Right lobe of liver (tissue), 6 donors: ENCODE data around the gene THAP4. TPM values are rescaled to one million over a fixed set of nuclear protein-coding genes. Genes with fewer than 3 reads are reported as not detected.
A peak's percentile ranks its signal among the peaks of the same experiment; 100 is the strongest.

Source experiments
- ATAC-seq, 4 donors: fragments of 200-7000 bp; cut with Tn5 transposase; one replicate each; pipeline ENCODE4 v1.9.1; 2020; ENCODE audit warnings: mild to moderate bottlenecking in 4 of 4, moderate library complexity in 4 of 4
- DNase-seq, 3 donors: peaks; one replicate each; pipeline ENCODE4 v3.0.0-alpha.2; 2020
- H3K27ac ChIP-seq, 3 donors: fragments of 200-600 bp; one replicate each; pipeline ENCODE4 v1.8.0; 2022
- H3K27me3 ChIP-seq, 2 donors: fragments of 200-600 bp; one replicate each; pipeline ENCODE4 v1.8.0; 2022
- H3K36me3 ChIP-seq, 4 donors: fragments of 200-600 bp; sonication (generic) in 1 of 4; one replicate each; pipeline versions ENCODE4 v1.5.1 to v1.8.0; 2017 to 2022; ENCODE audit warnings: control low read depth in 1 of 4
- H3K4me1 ChIP-seq, 4 donors: fragments of 200-600 bp; sonication (generic) in 1 of 4; one replicate each; pipeline versions ENCODE4 v1.5.1 to v1.8.0; 2017 to 2022; ENCODE audit warnings: control low read depth in 1 of 4
- H3K4me3 ChIP-seq, 3 donors: fragments of 200-600 bp; one replicate each; pipeline ENCODE4 v1.8.0; 2022
- H3K9me3 ChIP-seq, 4 donors: fragments of 200-600 bp; sonication (generic) in 1 of 4; one replicate each; pipeline versions ENCODE4 v1.5.1 to v1.8.0; 2017 to 2022; ENCODE audit warnings: control low read depth in 1 of 4
- CTCF ChIP-seq, 4 donors: fragments of 200-600 bp in 3 of 4; fragments of 450-650 bp in 1 of 4; IDR thresholded peaks; one replicate each; pipeline versions ENCODE4 v1.5.1 to v1.8.0; 2016 to 2022; ENCODE audit warnings: antibody characterized with exemption in 4 of 4, mild to moderate bottlenecking in 2 of 4
- POLR2A ChIP-seq: fragments of 450-650 bp; IDR thresholded peaks from one replicate; pipeline ENCODE4 v1.6.1; 2017; ENCODE audit warnings: antibody characterized with exemption, mild to moderate bottlenecking
- WGBS: methylation state at CpG from one replicate; pipeline ENCODE4 v1.1.6; 2018; ENCODE audit warnings: low coverage, low lambda C conversion rate; ENCODE audit not compliant: insufficient coverage; ENCODE audit errors: missing lambda C conversion rate; 5-methylcytosine and 5-hydroxymethylcytosine counted together
- intact Hi-C, 2 donors: fragments of 100-400 bp; cut with DNase I; formaldehyde crosslinking; loops; one replicate each; pipeline versions ENCODE4 v1.11.2 to v1.14.1; 2022
- total RNA-seq, 6 experiments: library from RNA; depleted of rRNA in 2 of 6; stranded (reverse); fragments of >200 nt in 2 of 6; fragmentation: NEBNext Ultra II Directional in 3 of 6; extraction: Animal tissue kit (Norgen Biotek cat#: 25700) in 3 of 6; gene quantifications; one replicate each; pipeline versions ENCODE4 v1.1.0 to v1.2.4, GENCODE V29; 2016 to 2023
- donor health status: DM: no; HTN: yes; CAD: no.
- donor health status: DM: no; HTN: no; CAD: no.
- donor health status: DM: no; HTN: no; CAD: no.
- donor health status: DM: no; HTN: yes; CAD: no.
- donor health status: DM: no; HTN: yes; CAD: no.

The THAP4 gene
- total RNA-seq, 6 experiments from 2014 or later: 22.1 to 39.2 (median 25.0) TPM

GRCh38 chr2:241655516-241656189 is 18.7 kb upstream of the THAP4 start:
- intact Hi-C loops: no loop called here
- Histone ChIP-seq H3K9me3 (no peaks in the 10 kb centered on the region), H3K27ac (no peak overlapping the region), H3K27me3 (no peaks in the 10 kb centered on the region), H3K4me3 (no peak overlapping the region), H3K36me3 (peaks cover 0 to 48% (median 9%) of the 10 kb centered on the region in 4 donors), H3K4me1 (no peaks in the 10 kb centered on the region)
- no peak for TF ChIP-seq POLR2A
- TF ChIP-seq CTCF (IDR thresholded peaks at IDR 0.05): no peak
- DNase-seq (no peak), ATAC-seq (no peak)
- WGBS: 90% methylated on average over 10 of the region's 17 CpGs

GRCh38 chr2:241654551-241654950 is 17.6 kb upstream of the THAP4 start:
- ATAC-seq (no peak), DNase-seq (no peak)
- WGBS: 100% methylated on average over 2 of the region's 12 CpGs
- Histone ChIP-seq H3K27me3 (no peaks in the 10 kb centered on the region), H3K27ac (no peak overlapping the region), H3K4me1 (peaks cover 0 to 6% (median 0%) of the 10 kb centered on the region in 4 donors), H3K4me3 (no peak overlapping the region), H3K9me3 (no peaks in the 10 kb centered on the region), H3K36me3 (peaks cover 0 to 37% (median 9%) of the 10 kb centered on the region in 4 donors)
- TF ChIP-seq POLR2A: no peak
- TF ChIP-seq CTCF (IDR thresholded peaks at IDR 0.05): no peak
- intact Hi-C loops: no loop called here

GRCh38 chr2:241653210-241653750 is 16.3 kb upstream of the THAP4 start:
- Histone ChIP-seq H3K4me1 (peaks cover 0 to 8% (median 0%) of the 10 kb centered on the region in 4 donors), H3K27me3 (no peaks in the 10 kb centered on the region), H3K36me3 (peaks cover 0 to 30% (median 9%) of the 10 kb centered on the region in 4 donors), H3K4me3 (no peak overlapping the region), H3K9me3 (no peaks in the 10 kb centered on the region), H3K27ac (no peak overlapping the region)
- TF ChIP-seq POLR2A (no peak), CTCF (IDR thresholded peaks at IDR 0.05) (no peak)
- intact Hi-C loops: no loop called here
- ATAC-seq: peak in 1 of 4 donors; percentile 63
- 81% methylated on average over 6 of the region's 13 CpGs for WGBS
- DNase-seq: no peak

- no peaks in the 10 kb centered on the region for H3K27me3 ChIP-seq
- H3K27ac ChIP-seq: no peak overlapping the region
- peaks cover 0 to 30% (median 9%) of the 10 kb centered on the region in 4 donors for H3K36me3 ChIP-seq
- H3K4me3 ChIP-seq: no peak overlapping the region
- WGBS: 100% methylated on average over 1 of the region's 9 CpGs
- no peak for DNase-seq
- no peaks in the 10 kb centered on the region for H3K9me3 ChIP-seq
- peaks cover 0 to 8% (median 0%) of the 10 kb centered on the region in 4 donors for H3K4me1 ChIP-seq
- no peak for TF ChIP-seq CTCF (IDR thresholded peaks at IDR 0.05)
- no peak for TF ChIP-seq POLR2A
- no peak for ATAC-seq
- intact Hi-C loops: no loop called here
Measured at GRCh38 chr2:241652722-241653121, 15.8 kb upstream of the THAP4 start.
